Rectal smooth muscle tissue (tissue), 1 donor: ENCODE measurements around the gene IGFBP5.
A peak's percentile ranks its signal among the peaks of the same experiment; 100 is the strongest.

Experiments used
- H3K27ac ChIP-seq: one replicate; pipeline ENCODE4 v1.7.0; 2013; ENCODE audit warnings: low read depth, low read length, inconsistent platforms
- H3K27me3 ChIP-seq: one replicate; pipeline ENCODE4 v1.7.0; 2013; ENCODE audit warnings: low read length; ENCODE audit not compliant: control insufficient read depth, insufficient read depth
- H3K36me3 ChIP-seq: one replicate; pipeline ENCODE4 v1.7.0; 2013; ENCODE audit warnings: low read length; ENCODE audit not compliant: control insufficient read depth, insufficient read depth
- H3K4me1 ChIP-seq: one replicate; pipeline ENCODE4 v1.7.0; 2013; ENCODE audit warnings: low read length; ENCODE audit not compliant: control insufficient read depth, insufficient read depth
- H3K4me3 ChIP-seq: one replicate; pipeline ENCODE4 v1.7.0; 2013; ENCODE audit warnings: low read length
- H3K9ac ChIP-seq: one replicate; pipeline ENCODE4 v1.7.0; 2013; ENCODE audit warnings: low read length

Gene IGFBP5, protein sequence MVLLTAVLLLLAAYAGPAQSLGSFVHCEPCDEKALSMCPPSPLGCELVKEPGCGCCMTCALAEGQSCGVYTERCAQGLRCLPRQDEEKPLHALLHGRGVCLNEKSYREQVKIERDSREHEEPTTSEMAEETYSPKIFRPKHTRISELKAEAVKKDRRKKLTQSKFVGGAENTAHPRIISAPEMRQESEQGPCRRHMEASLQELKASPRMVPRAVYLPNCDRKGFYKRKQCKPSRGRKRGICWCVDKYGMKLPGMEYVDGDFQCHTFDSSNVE

DNA sequence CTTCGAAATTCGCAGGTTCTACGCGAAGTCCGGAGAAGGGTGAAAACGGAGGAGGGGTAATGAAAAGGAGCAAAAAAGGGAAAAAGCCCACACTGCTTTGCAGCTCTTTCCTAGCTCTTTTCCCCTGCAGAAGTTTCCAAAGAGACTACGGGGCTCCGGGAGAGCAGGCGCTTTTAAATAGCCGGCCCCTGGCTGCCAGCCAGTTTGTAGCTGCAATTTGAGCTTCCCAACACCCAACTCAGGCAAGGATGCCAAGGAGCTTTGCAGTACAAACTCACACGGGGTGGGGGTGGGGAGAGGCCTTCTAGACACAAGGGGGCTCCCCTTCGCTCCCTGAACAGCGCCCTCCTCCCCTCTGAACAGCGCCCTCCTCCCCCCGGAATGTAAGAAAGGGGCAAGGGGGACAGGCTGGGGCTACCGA, at the start of gene IGFBP5:
TSS of gene IGFBP5 (minus strand) at position 149 of the 421 bp plus-strand sequence. CDS start 774 bp downstream, outside the sequence.
- peak within 1 kb of the TSS; percentile 64 for H3K9ac ChIP-seq
- H3K27me3 ChIP-seq, result peaks cover 7% of the 10 kb centered on the region
- peaks cover 2% of the 10 kb centered on the region for H3K36me3 ChIP-seq
- peaks cover 29% of the 10 kb centered on the region for H3K4me1 ChIP-seq
- H3K27ac ChIP-seq, result peak within 1 kb of the TSS; percentile 94
- peak within 1 kb of the TSS; percentile 77 for H3K4me3 ChIP-seq

DNA sequence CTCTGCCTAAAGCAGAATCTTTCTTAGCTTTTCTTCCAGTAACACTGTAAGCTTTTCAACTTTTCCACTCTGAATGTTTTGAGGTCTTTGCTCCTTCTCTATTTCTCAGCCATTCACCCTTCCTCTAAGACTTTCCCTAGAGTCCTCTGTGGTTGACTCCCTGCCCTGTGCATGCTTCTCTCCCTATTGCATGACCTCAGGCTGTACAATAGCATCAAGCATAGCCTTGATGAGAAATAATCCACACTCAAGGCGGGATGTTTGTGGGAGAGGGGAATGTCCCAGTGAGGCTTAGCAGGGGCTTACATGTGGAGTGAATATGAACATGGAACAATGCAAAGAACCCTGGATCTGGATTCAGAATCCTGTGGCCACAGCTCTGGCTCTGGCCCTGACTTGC, 48.4 kb upstream of the IGFBP5 start:
- no peak overlapping the region for H3K27ac ChIP-seq
- H3K4me1 ChIP-seq, result peaks cover 36% of the 10 kb centered on the region

DNA sequence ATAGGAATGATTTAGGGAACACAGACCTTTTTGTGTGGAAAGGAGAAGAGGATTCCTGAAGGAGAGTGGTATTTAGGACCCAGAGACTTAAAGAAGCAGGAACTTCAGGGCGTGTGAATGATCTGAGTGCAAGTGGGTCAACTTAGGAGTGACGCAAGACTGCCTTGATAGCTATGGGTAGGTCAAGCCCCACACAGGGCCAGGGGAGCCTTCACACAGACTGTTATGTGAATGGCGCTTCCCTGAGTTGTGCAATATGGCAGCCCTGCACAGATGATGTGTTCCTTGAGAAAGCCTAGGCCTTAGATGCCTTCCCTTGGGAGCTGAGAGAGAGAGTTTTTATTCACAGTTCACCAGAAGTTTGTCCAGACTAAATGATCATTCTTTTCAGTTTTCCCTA, 47.1 kb upstream of the IGFBP5 start:
- no peaks in the 10 kb centered on the region for H3K27me3 ChIP-seq
- peak overlapping the region; percentile 27 for H3K27ac ChIP-seq
- no peak overlapping the region for H3K9ac ChIP-seq
- peaks cover 46% of the 10 kb centered on the region for H3K4me1 ChIP-seq
- no peaks in the 10 kb centered on the region for H3K36me3 ChIP-seq
- no peak overlapping the region for H3K4me3 ChIP-seq

More for the DNA sequence above, 48.4 kb upstream of the IGFBP5 start:
- no peak overlapping the region for H3K4me3 ChIP-seq
- H3K27me3 ChIP-seq, result no peaks in the 10 kb centered on the region
- no peak overlapping the region for H3K9ac ChIP-seq
- no peaks in the 10 kb centered on the region for H3K36me3 ChIP-seq

DNA sequence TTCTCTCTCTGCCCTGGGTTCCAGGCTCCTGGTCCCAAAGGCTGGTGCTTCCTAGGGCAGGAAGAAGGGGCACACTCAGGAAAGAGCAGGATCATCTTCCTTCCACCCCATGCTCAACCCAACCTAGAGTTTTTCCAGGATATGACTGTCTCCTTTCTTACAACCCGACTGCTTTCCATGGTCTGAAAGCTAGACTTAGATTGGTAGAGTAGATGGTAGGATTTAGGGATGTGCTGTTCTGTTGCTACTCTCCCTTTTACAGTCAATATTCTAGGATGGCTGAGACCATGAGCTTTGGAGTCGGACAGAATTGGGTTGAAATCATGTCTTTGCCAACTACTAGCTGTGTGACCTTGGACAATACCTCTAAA, 45.9 kb upstream of the IGFBP5 start:
- no peak overlapping the region for H3K9ac ChIP-seq
- H3K27ac ChIP-seq, result peak overlapping the region; percentile 92
- peaks cover 49% of the 10 kb centered on the region for H3K4me1 ChIP-seq
- H3K27me3 ChIP-seq, result no peaks in the 10 kb centered on the region
- H3K36me3 ChIP-seq, result no peaks in the 10 kb centered on the region
- no peak overlapping the region for H3K4me3 ChIP-seq

DNA sequence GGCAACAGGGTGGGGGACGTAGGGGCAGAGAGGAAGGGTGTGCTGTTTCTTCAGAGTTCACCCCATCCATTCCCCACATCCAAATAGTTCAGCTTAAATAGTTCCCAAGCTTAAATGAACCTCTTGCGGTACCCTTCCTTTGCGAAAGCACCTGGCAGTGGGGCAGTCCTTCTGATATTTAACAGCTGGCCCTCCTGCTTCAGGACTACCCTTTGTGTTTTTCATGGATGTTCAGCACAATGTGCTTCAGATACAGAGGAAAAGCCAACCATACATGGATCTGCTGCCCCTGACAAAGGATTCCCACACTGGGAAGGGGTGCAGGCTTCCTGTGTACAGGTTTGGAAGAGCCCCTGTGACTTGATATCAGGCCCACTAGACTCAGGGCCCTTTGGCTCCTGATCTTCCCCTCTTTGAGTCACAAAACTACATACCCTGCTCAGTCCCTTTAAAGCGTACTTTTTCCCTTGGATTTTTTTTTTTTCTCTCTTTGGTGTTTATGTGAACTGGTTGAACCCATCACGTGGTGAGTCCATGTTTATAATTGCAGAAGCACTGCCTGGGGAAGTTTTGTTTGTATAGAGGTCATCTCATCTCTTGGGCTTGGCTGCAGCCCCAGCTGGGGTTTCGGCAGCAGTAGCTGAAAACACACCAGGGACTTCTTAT, 45.3 kb upstream of the IGFBP5 start:
- H3K4me1 ChIP-seq, result peaks cover 54% of the 10 kb centered on the region
- H3K27ac ChIP-seq, result peak overlapping the region; percentile 92

DNA sequence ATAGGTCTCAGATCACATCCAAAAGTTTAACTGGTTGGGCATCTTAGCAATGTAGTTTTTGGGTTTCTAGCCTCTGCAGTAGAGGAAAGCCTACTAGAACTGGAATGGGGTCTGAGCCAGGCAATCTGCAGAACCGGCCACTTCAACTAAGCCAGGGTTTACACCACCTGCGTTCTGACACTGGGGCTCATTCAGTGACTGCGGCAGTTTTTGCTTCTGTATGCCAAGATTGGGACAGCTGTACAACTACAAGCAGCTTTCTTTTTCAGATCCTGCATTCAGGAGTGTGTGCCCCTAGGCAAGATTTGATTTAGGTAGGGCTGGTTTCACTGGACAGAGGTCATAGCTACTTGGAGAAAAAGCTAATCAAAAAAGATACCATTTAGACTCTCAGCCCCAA, 43.7 kb upstream of the IGFBP5 start:
- peaks cover 63% of the 10 kb centered on the region for H3K4me1 ChIP-seq
- H3K4me3 ChIP-seq, result no peak overlapping the region
- H3K9ac ChIP-seq, result no peak overlapping the region
- H3K36me3 ChIP-seq, result no peaks in the 10 kb centered on the region
- H3K27ac ChIP-seq, result peak overlapping the region; percentile 92
- H3K27me3 ChIP-seq, result no peaks in the 10 kb centered on the region

More for the DNA sequence above, 45.3 kb upstream of the IGFBP5 start:
- Histone ChIP-seq H3K4me3 (no peak overlapping the region), H3K36me3 (no peaks in the 10 kb centered on the region), H3K9ac (no peak overlapping the region), H3K27me3 (no peaks in the 10 kb centered on the region)

DNA sequence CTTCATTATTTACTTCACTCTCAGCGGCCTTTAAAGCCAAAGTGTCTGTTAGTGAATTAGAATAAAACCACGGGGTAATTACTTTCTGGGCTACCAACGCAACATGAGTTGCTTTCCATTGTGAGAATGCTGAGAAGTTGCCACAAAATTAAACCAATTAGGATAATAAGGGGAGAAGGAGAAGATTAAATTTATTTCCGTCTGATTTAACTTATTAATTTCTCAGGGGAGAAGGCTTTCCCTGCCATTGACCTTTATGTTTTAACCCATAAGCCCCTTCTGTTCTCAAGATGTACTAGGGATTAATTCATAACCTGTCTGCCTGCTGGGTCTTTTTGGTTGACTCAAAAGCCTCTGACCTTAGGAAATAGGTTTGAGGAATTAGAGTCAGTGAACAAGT, 42.3 kb upstream of the IGFBP5 start:
- Histone ChIP-seq H3K4me1 (peaks cover 59% of the 10 kb centered on the region), H3K4me3 (no peak overlapping the region), H3K27ac (peak overlapping the region; percentile 20), H3K9ac (no peak overlapping the region), H3K36me3 (no peaks in the 10 kb centered on the region), H3K27me3 (no peaks in the 10 kb centered on the region)

DNA sequence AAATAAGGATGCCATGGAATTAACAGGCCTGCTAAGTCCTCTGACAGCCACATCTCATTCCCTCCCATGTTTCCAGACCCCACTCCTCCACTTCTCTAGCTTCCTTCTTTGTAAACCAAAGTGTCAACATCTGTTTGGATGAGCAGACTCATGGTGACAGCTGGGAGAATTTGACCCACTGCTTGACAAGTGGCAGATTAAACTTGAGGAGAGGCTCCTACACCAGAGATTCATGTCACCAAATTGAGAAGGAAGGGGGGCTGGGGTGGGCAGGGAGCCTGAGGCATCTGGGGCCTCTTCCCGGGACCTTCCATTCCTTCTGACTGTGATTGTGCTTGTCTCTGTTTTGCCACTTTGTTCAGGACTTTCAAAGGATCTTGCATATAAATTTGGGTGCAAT, 41.0 kb upstream of the IGFBP5 start:
- no peak overlapping the region for H3K4me3 ChIP-seq
- no peaks in the 10 kb centered on the region for H3K27me3 ChIP-seq
- no peaks in the 10 kb centered on the region for H3K36me3 ChIP-seq
- peaks cover 51% of the 10 kb centered on the region for H3K4me1 ChIP-seq
- H3K9ac ChIP-seq, result no peak overlapping the region
- H3K27ac ChIP-seq, result peak overlapping the region; percentile 58

DNA sequence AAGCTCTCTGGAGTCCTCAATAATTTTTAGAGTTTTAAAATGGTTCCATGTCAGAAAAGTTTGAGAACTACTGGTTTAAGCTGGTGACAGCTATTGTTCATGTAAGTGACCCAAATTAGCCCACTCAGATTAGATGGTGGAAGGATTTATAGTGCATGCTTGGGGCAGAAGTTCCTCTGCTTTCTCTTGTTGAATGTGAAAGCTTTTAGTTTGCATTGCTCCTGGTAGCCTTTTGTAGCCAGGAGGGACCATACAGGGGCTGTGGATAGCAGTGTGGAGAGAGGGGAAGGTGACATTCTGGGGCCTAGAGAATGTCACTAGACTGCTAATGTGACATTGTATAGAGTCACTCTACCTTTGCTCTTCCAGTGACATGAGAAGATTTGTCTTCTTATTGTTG, 40.3 kb upstream of the IGFBP5 start:
- no peak overlapping the region for H3K9ac ChIP-seq
- H3K36me3 ChIP-seq, result no peaks in the 10 kb centered on the region
- H3K27ac ChIP-seq, result peak overlapping the region; percentile 58
- H3K4me3 ChIP-seq, result no peak overlapping the region
- H3K4me1 ChIP-seq, result peaks cover 44% of the 10 kb centered on the region
- no peaks in the 10 kb centered on the region for H3K27me3 ChIP-seq

DNA sequence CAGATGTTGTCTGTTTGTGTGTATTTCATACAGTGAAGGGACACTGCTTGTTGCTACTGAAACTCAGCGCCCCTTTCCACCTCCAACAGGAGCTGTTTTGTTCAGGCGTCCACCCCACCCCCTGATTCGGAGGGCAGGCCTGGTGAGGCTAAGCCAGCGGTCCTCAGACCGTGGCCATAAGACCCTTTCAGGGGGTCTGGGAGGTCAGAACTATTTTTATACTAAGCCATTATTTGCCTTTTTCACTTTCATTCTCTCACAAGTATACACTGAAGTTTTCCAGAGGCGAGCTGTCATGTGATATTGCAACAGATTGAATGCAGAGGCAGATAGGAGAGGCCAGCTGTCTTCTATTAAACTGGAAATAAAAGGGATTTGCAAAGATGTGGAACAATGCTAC, 39.7 kb upstream of the IGFBP5 start:
- Histone ChIP-seq H3K4me1 (peaks cover 39% of the 10 kb centered on the region), H3K27ac (peak overlapping the region; percentile 86), H3K9ac (no peak overlapping the region), H3K27me3 (no peaks in the 10 kb centered on the region), H3K4me3 (no peak overlapping the region), H3K36me3 (no peaks in the 10 kb centered on the region)

DNA sequence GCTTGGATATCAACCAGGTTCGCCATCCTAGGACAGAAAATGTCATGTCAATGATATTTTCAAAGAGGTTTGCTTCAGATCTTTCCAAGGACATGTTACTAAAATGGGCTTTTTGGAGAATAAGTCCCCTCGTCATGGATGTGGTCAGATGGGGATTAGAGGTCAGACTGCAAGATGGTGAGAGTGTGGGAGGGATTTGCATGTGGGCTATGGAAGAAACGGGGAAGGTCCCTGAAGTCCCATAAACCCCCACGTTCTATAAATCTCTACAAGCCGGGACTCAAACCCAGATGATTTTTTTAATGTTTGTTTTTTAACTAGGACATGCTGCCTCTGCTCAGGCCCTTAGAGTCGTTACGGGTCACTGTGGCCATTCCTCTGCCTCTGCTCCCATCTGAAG, 37.7 kb upstream of the IGFBP5 start:
- no peak overlapping the region for H3K9ac ChIP-seq
- H3K4me3 ChIP-seq, result no peak overlapping the region
- H3K27ac ChIP-seq, result no peak overlapping the region
- peaks cover 20% of the 10 kb centered on the region for H3K4me1 ChIP-seq
- H3K36me3 ChIP-seq, result no peaks in the 10 kb centered on the region
- H3K27me3 ChIP-seq, result no peaks in the 10 kb centered on the region

DNA sequence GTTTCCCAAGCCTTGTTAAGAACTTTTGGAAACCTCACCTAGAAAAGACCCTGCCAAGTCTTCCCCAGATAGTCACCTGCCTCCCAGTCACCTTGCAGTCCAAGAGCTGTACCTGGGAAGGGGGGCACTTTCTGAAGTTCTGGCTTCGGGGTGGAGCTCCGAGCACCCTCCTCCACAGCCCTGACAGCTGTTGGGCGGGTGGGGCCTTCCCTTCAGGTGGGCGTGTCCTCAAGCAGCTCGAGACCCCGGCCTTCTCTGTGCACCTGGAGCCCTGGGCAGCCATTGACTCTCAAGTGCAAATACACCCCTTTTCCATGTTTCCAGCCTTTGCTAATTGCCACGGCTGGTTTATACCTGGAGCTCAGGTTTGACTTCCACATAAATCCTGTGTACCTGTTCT, 37.0 kb upstream of the IGFBP5 start:
- H3K27ac ChIP-seq, result no peak overlapping the region
- no peak overlapping the region for H3K4me3 ChIP-seq

DNA sequence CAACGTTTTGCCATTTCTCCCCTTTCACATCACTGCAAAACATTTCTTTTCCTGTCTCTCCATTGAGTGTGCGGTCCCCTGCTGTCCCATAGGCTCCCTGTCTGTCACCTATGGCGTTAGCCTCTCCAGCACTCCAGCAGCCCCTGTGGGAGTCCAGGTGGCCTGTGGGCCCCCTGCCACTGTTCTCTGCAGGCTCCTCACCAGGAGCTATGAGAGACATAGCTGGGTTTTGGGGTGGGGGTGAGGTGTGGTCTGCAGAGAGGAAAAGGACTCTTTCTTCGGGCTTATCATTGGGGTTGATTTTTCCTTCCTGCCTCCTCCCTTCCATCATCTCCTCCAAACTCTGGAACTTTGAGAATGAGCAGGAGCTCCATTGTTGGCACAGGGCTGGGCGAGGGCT, 36.1 kb upstream of the IGFBP5 start:
- Histone ChIP-seq H3K4me1 (peaks cover 17% of the 10 kb centered on the region), H3K27me3 (no peaks in the 10 kb centered on the region), H3K9ac (no peak overlapping the region), H3K27ac (no peak overlapping the region), H3K4me3 (no peak overlapping the region), H3K36me3 (no peaks in the 10 kb centered on the region)

More for the DNA sequence above, 37.0 kb upstream of the IGFBP5 start:
- peaks cover 17% of the 10 kb centered on the region for H3K4me1 ChIP-seq
- no peaks in the 10 kb centered on the region for H3K27me3 ChIP-seq
- H3K36me3 ChIP-seq, result no peaks in the 10 kb centered on the region
- H3K9ac ChIP-seq, result no peak overlapping the region
